SK-N-SH treated with all-trans-retinoic acid at 6 μM for 48 hours (cell line): Measurements from ENCODE around the gene ADCYAP1R1.

ENCODE experiments used
- ATAC-seq: fragments of 200-7000 bp; cut with Tn5 transposase; 3 replicates; pipeline ENCODE4 v1.9.1; 2020; ENCODE audit warnings: mild to moderate bottlenecking, moderate library complexity
- ARNTL ChIP-seq: fragments of 450-650 bp; formaldehyde crosslinking; IDR thresholded peaks from 2 replicates; pipeline ENCODE4 v1.5.0; 2020; ENCODE audit warnings: low read depth, mild to moderate bottlenecking, moderate library complexity, borderline replicate concordance
- BACH2 ChIP-seq: fragments of 250-450 bp; sonication (Bioruptor Pico); IDR thresholded peaks from 2 replicates; pipeline ENCODE4 v1.9.0; 2021; ENCODE audit warnings: mild to moderate bottlenecking, borderline replicate concordance
- CSDC2 ChIP-seq: fragments of 250-450 bp; sonication (Bioruptor Pico); IDR thresholded peaks from 2 replicates; pipeline ENCODE4 v1.5.0; 2020; ENCODE audit warnings: mild to moderate bottlenecking, moderate library complexity
- ESRRG ChIP-seq: fragments of 250-450 bp; sonication (Bioruptor Pico); IDR thresholded peaks from 2 replicates; pipeline ENCODE4 v1.6.1; 2021; ENCODE audit warnings: mild to moderate bottlenecking
- GLIS3 ChIP-seq: fragments of 250-450 bp; sonication (Bioruptor Pico); IDR thresholded peaks from 2 replicates; pipeline ENCODE4 v1.5.0; 2020; ENCODE audit warnings: mild to moderate bottlenecking, moderate library complexity
- ISL1 ChIP-seq: fragments of 250-450 bp; sonication (Bioruptor Pico); IDR thresholded peaks from 2 replicates; pipeline ENCODE4 v2.1.2; 2022; ENCODE audit warnings: mild to moderate bottlenecking, moderate library complexity
- PPARA ChIP-seq: fragments of 250-450 bp; sonication (Bioruptor Pico); IDR thresholded peaks from 2 replicates; pipeline ENCODE4 v1.5.0; 2020; ENCODE audit warnings: mild to moderate bottlenecking, borderline replicate concordance
- RARB ChIP-seq: fragments of 250-450 bp; sonication (Bioruptor Pico); IDR thresholded peaks from 2 replicates; pipeline ENCODE4 v1.8.0; 2021; ENCODE audit warnings: mild to moderate bottlenecking, moderate library complexity
- SNAI2 ChIP-seq: fragments of 250-450 bp; sonication (Bioruptor Pico); IDR thresholded peaks from 2 replicates; pipeline ENCODE4 v1.5.0; 2020; ENCODE audit warnings: mild to moderate bottlenecking, moderate library complexity
- TCF4 ChIP-seq: fragments of 250-450 bp; sonication (Bioruptor Pico); IDR thresholded peaks from 2 replicates; pipeline ENCODE4 v1.8.0; 2021; ENCODE audit warnings: mild to moderate bottlenecking, moderate library complexity, borderline replicate concordance
- TOX ChIP-seq: fragments of 250-450 bp; sonication (Bioruptor Pico); IDR thresholded peaks from 2 replicates; pipeline ENCODE4 v1.8.0; 2021; ENCODE audit warnings: mild to moderate bottlenecking, moderate library complexity, borderline replicate concordance
- ZC3H10 ChIP-seq: fragments of 250-450 bp; sonication (Bioruptor Pico); IDR thresholded peaks from 2 replicates; pipeline ENCODE4 v1.5.1; 2021; ENCODE audit warnings: mild to moderate bottlenecking, moderate library complexity
- ZFP3 ChIP-seq: fragments of 250-450 bp; sonication (Bioruptor Pico); IDR thresholded peaks from 2 replicates; pipeline ENCODE4 v1.5.0; 2020; ENCODE audit warnings: mild to moderate bottlenecking, moderate library complexity
- ZFP30 ChIP-seq: fragments of 450-650 bp; formaldehyde crosslinking; IDR thresholded peaks from 2 replicates; pipeline ENCODE4 v1.5.0; 2022; ENCODE audit warnings: mild to moderate bottlenecking, moderate library complexity
- ZNF565 ChIP-seq: fragments of 450-650 bp; formaldehyde crosslinking; conservative IDR thresholded peaks from 2 replicates; pipeline ENCODE4 v1.5.0; 2020; ENCODE audit warnings: low read depth, mild to moderate bottlenecking, moderate library complexity
- ZNF70 ChIP-seq: fragments of 450-650 bp; formaldehyde crosslinking; IDR thresholded peaks from 2 replicates; pipeline ENCODE4 v1.5.0; 2020; ENCODE audit warnings: mild to moderate bottlenecking, moderate library complexity
- ZNF8 ChIP-seq: fragments of 450-650 bp; formaldehyde crosslinking; IDR thresholded peaks from 2 replicates; pipeline ENCODE4 v1.5.0; 2020; ENCODE audit warnings: mild to moderate bottlenecking, moderate library complexity
- TF ChIP-seq, protein P1 (sequence below): fragments of 250-450 bp; sonication (Bioruptor Pico); IDR thresholded peaks from 2 replicates; pipeline ENCODE4 v1.5.0; 2020; ENCODE audit warnings: mild to moderate bottlenecking, moderate library complexity
- TF ChIP-seq, protein P2 (sequence below): fragments of 250-450 bp; sonication (Bioruptor Pico); IDR thresholded peaks from 2 replicates; pipeline ENCODE4 v1.8.0; 2021; ENCODE audit warnings: low read depth, mild to moderate bottlenecking, moderate library complexity, borderline replicate concordance
- TF ChIP-seq, protein P3 (sequence below): fragments of 250-450 bp; sonication (Bioruptor Pico); IDR thresholded peaks from 2 replicates; pipeline ENCODE4 v1.5.1; 2021; ENCODE audit warnings: mild to moderate bottlenecking, moderate library complexity
- TF ChIP-seq, protein P4 (sequence below): fragments of 250-450 bp; sonication (Bioruptor Pico); IDR thresholded peaks from 2 replicates; pipeline ENCODE4 v1.5.1; 2020; ENCODE audit warnings: low read depth, mild to moderate bottlenecking, moderate library complexity
- TF ChIP-seq, protein P5 (sequence below): fragments of 250-450 bp; sonication (Bioruptor Pico); IDR thresholded peaks from 2 replicates; pipeline ENCODE4 v1.8.0; 2020; ENCODE audit warnings: mild to moderate bottlenecking, moderate library complexity, borderline replicate concordance

ADCYAP1R1 gene

DNA sequence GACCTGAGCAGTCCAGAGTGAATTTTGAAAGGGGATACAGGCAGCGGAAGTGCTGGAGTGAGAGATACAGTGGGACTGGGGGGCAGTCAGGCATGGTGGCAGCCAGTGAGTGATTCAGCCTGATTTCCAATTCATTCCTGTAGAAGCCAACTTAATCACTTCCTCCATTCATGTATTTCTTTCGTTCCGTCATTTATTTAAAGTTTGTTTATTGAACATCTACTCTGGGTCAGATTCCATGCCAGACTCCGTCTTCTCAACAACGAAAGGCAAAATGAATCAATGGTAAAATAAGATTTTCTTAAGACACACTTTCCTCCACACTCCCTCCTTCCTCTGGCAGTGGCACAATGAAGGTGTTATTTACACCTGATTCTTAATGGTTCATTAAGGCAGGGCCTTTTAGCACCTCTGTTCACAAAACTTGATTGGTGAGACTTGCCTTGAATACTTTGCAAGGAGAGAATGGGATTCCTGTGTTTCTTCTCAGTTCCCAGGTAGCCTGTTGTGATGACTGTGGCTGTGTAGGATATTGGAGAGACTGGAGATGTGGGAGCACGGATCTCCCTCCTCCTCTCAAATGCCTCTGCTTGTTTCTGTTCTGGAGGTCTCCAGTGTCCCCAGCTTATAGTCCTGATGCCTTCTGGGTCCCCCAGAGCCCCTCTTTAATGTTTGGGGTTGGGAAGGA is 27.9 kb downstream of the ADCYAP1R1 start:
- TF ChIP-seq RARB (CRISPR knock-in tag) (no peak), TOX (CRISPR knock-in tag) (no peak), ZNF8 (CRISPR knock-in tag) (no peak), ESRRG (CRISPR knock-in tag) (no peak), TCF4 (CRISPR knock-in tag) (no peak), ISL1 (CRISPR knock-in tag) (no peak), ZNF70 (no peak), PPARA (no peak), ZFP30 (CRISPR knock-in tag) (no peak), BACH2 (CRISPR knock-in tag) (no peak), SNAI2 (CRISPR knock-in tag) (no peak), GLIS3 (no peak), ARNTL (CRISPR knock-in tag) (no peak), ZFP3 (CRISPR knock-in tag) (no peak), ZNF565 (no peak), CSDC2 (no peak)
- TF ChIP-seq, protein P1, sequence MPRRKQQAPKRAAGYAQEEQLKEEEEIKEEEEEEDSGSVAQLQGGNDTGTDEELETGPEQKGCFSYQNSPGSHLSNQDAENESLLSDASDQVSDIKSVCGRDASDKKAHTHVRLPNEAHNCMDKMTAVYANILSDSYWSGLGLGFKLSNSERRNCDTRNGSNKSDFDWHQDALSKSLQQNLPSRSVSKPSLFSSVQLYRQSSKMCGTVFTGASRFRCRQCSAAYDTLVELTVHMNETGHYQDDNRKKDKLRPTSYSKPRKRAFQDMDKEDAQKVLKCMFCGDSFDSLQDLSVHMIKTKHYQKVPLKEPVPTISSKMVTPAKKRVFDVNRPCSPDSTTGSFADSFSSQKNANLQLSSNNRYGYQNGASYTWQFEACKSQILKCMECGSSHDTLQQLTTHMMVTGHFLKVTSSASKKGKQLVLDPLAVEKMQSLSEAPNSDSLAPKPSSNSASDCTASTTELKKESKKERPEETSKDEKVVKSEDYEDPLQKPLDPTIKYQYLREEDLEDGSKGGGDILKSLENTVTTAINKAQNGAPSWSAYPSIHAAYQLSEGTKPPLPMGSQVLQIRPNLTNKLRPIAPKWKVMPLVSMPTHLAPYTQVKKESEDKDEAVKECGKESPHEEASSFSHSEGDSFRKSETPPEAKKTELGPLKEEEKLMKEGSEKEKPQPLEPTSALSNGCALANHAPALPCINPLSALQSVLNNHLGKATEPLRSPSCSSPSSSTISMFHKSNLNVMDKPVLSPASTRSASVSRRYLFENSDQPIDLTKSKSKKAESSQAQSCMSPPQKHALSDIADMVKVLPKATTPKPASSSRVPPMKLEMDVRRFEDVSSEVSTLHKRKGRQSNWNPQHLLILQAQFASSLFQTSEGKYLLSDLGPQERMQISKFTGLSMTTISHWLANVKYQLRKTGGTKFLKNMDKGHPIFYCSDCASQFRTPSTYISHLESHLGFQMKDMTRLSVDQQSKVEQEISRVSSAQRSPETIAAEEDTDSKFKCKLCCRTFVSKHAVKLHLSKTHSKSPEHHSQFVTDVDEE (CRISPR knock-in tag) = no peak
- TF ChIP-seq, protein P2, sequence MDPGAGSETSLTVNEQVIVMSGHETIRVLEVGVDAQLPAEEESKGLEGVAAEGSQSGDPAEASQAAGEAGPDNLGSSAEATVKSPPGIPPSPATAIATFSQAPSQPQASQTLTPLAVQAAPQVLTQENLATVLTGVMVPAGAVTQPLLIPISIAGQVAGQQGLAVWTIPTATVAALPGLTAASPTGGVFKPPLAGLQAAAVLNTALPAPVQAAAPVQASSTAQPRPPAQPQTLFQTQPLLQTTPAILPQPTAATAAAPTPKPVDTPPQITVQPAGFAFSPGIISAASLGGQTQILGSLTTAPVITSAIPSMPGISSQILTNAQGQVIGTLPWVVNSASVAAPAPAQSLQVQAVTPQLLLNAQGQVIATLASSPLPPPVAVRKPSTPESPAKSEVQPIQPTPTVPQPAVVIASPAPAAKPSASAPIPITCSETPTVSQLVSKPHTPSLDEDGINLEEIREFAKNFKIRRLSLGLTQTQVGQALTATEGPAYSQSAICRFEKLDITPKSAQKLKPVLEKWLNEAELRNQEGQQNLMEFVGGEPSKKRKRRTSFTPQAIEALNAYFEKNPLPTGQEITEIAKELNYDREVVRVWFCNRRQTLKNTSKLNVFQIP (CRISPR knock-in tag) = no peak
- TF ChIP-seq, protein P3, sequence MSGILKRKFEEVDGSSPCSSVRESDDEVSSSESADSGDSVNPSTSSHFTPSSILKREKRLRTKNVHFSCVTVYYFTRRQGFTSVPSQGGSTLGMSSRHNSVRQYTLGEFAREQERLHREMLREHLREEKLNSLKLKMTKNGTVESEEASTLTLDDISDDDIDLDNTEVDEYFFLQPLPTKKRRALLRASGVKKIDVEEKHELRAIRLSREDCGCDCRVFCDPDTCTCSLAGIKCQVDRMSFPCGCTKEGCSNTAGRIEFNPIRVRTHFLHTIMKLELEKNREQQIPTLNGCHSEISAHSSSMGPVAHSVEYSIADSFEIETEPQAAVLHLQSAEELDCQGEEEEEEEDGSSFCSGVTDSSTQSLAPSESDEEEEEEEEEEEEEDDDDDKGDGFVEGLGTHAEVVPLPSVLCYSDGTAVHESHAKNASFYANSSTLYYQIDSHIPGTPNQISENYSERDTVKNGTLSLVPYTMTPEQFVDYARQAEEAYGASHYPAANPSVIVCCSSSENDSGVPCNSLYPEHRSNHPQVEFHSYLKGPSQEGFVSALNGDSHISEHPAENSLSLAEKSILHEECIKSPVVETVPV = no peak
- TF ChIP-seq, protein P4, sequence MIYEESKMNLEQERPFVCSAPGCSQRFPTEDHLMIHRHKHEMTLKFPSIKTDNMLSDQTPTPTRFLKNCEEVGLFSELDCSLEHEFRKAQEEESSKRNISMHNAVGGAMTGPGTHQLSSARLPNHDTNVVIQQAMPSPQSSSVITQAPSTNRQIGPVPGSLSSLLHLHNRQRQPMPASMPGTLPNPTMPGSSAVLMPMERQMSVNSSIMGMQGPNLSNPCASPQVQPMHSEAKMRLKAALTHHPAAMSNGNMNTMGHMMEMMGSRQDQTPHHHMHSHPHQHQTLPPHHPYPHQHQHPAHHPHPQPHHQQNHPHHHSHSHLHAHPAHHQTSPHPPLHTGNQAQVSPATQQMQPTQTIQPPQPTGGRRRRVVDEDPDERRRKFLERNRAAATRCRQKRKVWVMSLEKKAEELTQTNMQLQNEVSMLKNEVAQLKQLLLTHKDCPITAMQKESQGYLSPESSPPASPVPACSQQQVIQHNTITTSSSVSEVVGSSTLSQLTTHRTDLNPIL (CRISPR knock-in tag) = no peak
- no peak for ATAC-seq

DNA sequence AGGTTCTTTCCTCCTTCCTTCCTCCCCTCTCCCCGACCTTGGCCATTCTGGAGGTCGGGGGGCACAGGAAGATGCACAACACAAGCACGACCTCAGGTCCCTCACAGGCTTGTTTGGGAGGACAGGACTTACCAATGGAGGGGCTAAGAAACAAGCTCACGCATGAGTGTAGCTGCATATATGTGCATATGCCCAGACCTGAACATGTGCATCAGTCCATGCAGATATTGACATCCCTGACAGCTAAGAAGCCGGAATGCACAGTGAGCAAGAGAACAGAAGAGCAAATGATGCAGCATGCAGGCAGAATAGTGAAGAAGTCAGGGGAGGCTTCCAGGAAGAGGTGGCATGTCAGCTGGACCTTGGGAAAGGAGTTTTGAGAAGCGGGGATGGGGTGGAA is 28.7 kb downstream of the ADCYAP1R1 start:
- TF ChIP-seq TCF4 (CRISPR knock-in tag) = no peak
- TF ChIP-seq ZC3H10 (CRISPR knock-in tag) = no peak
- no peak for TF ChIP-seq ESRRG (CRISPR knock-in tag)
- TF ChIP-seq, protein P3 = no peak
- TF ChIP-seq, protein P4 (CRISPR knock-in tag) = no peak
- TF ChIP-seq ZNF70 = no peak
- no peak for TF ChIP-seq ZNF8 (CRISPR knock-in tag)
- TF ChIP-seq ZFP3 (CRISPR knock-in tag) = no peak
- TF ChIP-seq, protein P2 (CRISPR knock-in tag) = no peak
- no peak for TF ChIP-seq ISL1 (CRISPR knock-in tag)
- no peak for TF ChIP-seq BACH2 (CRISPR knock-in tag)
- TF ChIP-seq, protein P5, sequence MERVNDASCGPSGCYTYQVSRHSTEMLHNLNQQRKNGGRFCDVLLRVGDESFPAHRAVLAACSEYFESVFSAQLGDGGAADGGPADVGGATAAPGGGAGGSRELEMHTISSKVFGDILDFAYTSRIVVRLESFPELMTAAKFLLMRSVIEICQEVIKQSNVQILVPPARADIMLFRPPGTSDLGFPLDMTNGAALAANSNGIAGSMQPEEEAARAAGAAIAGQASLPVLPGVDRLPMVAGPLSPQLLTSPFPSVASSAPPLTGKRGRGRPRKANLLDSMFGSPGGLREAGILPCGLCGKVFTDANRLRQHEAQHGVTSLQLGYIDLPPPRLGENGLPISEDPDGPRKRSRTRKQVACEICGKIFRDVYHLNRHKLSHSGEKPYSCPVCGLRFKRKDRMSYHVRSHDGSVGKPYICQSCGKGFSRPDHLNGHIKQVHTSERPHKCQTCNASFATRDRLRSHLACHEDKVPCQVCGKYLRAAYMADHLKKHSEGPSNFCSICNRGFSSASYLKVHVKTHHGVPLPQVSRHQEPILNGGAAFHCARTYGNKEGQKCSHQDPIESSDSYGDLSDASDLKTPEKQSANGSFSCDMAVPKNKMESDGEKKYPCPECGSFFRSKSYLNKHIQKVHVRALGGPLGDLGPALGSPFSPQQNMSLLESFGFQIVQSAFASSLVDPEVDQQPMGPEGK (CRISPR knock-in tag) = no peak
- TF ChIP-seq, all 23 proteins: peak for 0
- no peak for ATAC-seq
